Stromal cell of bone marrow (primary cell): ENCODE data around the gene CNOT2.
A peak's percentile ranks its signal among the peaks of the same experiment; 100 is the strongest.
"Not testable (repeated sequence)": the region's sequence is repeated elsewhere in the genome, so short reads cannot be mapped to it uniquely, and the experiment has no call there.

Experiments used
- DNase-seq: peaks from one replicate; pipeline ENCODE4 v3.0.0-alpha.2; 2012; ENCODE audit warnings: low read depth

CNOT2 gene

GRCh38 chr12:70251661-70252060, 8.4 kb downstream of the CNOT2 start:
- no peak for DNase-seq

DNA sequence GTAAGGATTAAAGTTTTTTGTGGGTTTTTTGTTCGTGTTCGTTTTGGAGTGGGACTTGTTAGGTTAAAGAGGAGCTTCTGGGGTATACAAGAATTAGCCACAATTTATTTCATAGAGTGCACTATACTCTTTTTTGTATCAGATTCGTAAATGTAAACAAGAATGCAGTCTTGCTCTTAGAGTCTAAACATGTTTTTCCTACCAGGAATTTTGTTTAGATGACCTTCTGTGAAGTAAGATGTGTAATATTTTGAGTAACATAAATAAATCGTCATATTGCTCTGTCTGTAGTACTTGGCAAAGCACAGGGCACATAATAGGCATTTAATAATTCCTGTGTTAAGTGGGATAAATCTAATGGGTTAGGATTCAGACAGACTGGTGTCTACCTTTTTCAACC, 9.6 kb downstream of the CNOT2 start:
- DNase-seq = no peak

- no peak for DNase-seq
Measured at GRCh38 chr12:70254225-70254624, 11.0 kb downstream of the CNOT2 start.

DNA sequence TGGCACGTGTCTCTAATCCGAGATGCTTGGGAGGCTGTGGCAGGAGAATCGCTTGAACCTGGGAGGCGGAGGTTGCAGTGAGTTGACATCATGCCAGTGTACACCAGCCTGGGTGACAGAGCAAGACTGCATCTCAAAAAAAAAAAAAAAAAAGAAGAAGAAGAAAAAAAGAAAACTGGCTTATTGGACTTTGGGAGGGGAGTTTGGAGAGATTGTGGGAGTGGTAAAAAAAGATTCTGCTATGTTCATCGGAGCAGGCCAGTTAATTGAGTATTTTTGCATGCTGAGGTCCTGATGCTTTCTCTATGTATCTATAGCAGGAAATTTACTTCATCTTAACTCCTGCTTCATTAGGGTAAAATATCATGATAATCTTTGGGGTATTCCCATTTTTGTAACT, 11.6 kb downstream of the CNOT2 start:
- no peak for DNase-seq

GRCh38 chr12:70255311-70255710, 12.1 kb downstream of the CNOT2 start:
- no peak for DNase-seq

DNA sequence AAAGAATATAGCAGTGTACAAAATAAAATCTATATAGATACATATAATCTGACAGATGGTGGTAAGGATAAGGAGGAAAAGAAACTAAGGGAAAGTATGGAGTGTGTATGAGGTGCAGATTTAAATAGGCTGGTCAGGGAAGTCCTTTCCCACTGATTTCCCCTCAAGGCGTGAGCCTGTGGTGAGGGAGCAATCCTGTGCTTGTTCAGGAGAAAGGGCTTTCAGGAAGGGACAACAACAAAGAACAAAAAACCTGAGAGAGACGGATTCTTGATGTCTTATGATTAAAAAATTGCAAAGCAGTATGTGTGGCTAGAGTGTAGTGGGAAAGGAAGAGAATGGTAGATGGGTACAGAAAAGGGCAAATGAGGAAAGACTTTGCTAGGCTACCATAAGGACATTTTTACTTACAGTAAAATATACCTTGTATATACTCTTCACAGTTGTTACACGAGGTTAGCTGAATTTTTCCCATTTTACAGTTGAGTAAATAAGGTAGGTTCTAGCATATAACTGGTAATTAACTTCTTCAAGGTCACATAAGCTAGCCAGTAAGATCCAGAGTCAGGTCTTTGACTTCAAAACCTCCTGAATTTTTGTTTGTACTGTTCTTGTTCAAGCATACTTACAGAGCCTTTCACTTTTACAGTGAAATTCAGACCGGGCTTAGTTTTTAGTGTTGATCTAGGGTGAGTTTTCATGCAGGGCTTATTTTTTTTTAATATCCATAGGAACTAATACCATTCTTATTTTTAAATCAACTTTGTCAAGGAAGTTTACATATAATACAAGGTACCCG, 15.6 kb downstream of the CNOT2 start:
- no peak for DNase-seq

DNA sequence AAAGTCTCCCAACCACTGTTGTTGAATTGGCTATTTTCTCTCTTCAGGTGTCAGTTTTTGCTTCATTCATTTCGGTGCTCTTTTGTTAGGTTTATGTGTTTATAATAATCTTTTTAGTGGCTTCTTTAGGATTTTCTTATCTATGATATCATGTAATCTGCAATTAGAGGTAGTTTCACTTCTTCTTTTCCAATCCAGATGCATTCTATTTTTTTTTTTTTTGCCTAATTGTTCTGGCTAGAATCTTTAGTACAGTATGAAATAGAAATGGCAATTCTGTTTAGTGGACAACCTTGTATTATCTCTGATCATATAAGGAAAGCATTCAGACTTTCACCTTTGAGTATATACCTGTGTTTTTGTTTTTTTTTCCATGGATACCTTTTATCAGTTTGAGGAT, 17.4 kb downstream of the CNOT2 start:
- DNase-seq = no peak

DNA sequence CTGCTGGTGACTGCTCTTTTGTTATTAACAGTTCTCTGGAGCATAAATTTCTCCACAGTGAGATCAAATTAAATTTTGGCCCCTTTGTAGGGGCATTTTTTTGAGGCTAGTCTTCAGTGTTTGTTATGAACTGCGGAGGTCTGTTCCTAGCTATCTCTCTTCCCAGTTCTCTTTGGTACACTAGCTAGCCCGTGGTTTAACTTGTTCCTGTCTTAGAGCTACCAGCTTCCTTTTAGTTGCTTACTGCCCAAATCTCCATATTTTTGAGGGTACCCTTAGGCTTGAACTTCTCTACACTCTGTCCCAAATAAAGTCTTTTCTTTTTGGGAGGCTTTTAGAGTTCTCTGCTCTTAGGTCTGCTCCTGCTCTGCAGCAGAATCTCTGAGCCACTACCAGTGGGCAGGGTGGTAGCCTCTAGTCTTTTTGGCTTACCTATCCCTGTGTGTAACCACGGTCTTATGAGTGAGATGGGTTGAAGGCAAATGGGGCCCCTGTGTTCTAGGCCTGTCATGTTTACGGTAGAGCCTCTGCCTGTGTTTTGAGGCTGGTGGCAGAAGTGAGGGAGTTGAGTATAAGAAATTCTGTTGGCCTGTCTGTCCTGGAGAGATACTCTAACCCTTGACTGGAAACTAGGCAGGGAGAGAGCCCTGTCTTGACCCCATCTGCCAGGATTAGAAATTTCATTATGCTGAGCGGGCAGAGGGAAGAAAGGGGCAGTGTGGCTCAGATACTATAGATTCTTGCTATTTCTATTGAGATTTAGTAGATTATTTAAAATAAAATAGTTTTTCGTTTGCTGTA, 21.0 kb downstream of the CNOT2 start:
- DNase-seq = no peak

- DNase-seq = no peak
Measured at GRCh38 chr12:70265132-70265531, 21.9 kb downstream of the CNOT2 start.

- no peak for DNase-seq
Measured at GRCh38 chr12:70267550-70267949, 24.3 kb downstream of the CNOT2 start.

DNA sequence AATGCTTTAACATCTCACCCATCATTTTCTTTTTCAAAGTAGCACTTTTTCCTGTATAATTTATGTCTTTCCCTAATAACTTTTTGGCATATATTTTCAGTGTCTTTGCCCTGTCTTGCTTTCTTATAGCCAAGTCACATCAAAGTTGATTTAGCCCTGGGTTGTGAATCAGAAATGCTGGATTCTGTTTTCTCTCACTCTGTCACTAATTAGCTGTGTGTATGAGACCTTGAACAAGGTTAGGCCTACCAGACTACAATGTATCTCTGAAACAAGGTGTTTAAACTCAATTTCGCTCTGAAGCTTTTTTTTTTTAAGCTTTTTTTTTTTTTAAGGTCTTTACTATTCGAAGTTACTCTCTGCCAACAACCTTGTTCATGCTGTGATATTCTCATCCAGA, 25.7 kb downstream of the CNOT2 start:
- no peak for DNase-seq

DNA sequence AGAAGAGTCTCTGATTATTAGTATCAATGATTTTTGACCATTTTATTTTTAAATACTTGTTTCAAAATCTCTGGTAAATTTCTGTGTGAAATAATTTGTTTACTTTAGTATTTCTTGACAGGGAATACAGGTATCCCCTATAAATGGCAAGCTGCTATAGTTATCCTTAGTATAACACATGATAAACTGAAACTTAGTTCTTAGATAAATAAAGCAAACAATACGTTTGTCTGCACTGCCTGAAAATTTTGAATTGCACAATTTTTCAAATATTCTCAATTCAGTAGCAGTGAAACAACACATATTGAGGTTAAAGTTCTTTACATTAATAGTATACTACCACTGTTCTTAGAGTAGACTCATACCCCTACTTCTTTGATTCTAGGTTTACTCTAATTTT, 26.9 kb downstream of the CNOT2 start:
- DNase-seq = no peak

- DNase-seq = no peak
Measured at GRCh38 chr12:70271025-70271424, 27.8 kb downstream of the CNOT2 start.

DNA sequence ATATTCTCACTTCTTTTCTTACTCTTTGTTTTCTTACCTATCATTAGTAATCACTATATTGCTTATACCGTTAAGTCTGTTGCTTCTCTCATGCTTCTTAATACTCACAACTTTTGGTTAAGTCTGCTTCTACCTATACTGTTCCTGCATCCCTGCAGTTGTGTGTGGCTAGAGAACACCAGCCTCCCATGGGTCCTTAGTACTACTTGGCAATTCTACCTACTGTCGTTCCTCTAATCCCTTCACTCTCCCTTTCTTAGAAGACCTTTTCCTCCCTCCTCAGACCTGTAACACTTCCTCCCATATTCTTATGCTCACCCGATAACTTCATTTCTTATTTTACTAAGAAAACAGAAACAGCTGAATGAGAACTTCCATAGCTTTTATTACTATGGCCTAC, 29.3 kb downstream of the CNOT2 start:
- DNase-seq = no peak

DNA sequence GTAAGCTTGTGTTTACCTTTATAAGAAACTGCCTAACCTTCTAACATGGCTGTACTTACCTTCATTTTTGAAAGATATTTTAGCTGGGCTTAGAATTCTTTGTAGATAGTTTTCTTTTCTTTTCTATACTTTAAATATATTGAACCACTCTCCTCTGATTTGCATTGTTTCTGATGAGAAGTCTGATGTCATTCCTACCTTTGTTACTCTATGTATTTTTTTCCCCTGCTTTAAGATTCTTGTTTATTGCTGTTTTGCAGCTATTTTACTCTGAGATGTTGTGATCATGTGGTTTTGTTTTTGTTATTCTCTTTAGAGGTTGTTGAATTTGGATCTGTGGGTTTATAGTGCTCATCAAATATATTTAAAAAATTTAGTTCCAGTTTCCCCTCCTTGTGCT, 31.8 kb downstream of the CNOT2 start:
- no peak for DNase-seq

- DNase-seq = no peak
Measured at GRCh38 chr12:70277973-70278372, 34.7 kb downstream of the CNOT2 start.

DNA sequence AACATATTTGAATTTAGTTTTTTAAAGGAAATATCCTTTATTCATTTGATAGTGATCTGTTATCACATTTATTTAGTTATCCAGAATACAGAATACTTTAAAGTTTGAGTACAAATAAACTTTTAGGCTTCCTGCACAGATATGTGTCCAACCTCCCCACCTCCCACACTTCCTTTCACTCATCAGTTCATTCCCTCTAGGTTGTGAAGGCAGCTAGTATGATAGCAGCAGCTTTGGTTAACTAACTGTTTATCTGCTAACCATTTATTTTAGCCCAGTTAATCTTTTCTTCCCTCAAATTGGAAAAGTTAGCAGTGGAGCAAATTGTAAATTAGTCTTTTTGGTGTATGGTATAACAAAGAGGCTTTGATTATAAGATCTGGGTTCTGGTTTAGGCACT, 35.7 kb downstream of the CNOT2 start:
- no peak for DNase-seq

- DNase-seq = no peak
Measured at GRCh38 chr12:70283232-70283631, 40.0 kb downstream of the CNOT2 start.

- DNase-seq = no peak
Measured at GRCh38 chr12:70288817-70289216, 45.6 kb downstream of the CNOT2 start.

- peak; percentile 8 for DNase-seq
Measured at GRCh38 chr12:70290116-70290515, 46.9 kb downstream of the CNOT2 start.

GRCh38 chr12:70292017-70292776, 49.0 kb downstream of the CNOT2 start:
- DNase-seq = no peak

- not testable (repeated sequence) for DNase-seq
Measured at GRCh38 chr12:70304684-70305555, 61.7 kb downstream of the CNOT2 start.
